ENCODE results near the gene CLIC1.

CLIC1 gene

DNA sequence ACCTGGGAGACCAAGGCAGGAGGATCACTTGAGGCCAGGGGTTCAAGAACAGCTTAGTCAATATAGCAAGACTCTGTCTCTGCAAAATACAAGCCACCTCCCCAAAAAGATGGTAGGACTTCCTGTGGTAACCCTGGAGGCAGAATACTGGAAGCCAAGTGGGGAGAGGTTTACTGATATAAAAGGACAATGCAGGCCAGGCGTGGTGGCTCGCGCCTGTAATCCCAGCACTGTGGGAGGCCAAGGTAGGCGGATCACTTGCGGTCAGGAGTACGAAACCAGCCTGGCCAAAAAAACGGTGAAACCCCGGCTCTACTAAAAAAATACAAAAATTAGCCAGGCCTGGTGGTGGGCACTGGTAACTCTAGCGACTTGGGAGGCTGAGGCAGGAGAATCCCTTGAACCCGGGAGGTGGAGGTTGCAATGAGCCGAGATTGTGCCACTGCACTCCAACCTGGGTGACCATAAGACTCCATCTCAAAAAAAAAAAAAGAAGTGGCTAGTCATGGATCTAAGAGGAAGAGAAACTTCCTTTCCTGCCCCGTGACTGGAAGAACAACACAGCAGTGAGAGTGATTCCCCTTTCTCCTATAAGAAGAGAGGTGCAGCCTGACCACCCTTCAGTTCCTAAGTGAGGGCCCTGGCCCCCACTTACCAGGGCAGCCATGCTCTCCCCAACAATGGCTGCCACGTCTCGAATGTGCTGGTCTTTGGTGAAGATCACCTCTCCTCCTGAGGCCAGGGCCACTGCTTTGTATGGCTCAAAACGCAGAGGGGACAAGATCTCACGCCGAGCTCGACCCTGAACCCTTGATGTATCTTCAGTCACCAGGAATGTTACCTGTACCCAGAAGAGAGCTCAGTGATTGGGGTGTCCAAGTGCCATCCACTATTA, 32.3 kb upstream of the CLIC1 start:
- no peak for DNase-seq

DNA sequence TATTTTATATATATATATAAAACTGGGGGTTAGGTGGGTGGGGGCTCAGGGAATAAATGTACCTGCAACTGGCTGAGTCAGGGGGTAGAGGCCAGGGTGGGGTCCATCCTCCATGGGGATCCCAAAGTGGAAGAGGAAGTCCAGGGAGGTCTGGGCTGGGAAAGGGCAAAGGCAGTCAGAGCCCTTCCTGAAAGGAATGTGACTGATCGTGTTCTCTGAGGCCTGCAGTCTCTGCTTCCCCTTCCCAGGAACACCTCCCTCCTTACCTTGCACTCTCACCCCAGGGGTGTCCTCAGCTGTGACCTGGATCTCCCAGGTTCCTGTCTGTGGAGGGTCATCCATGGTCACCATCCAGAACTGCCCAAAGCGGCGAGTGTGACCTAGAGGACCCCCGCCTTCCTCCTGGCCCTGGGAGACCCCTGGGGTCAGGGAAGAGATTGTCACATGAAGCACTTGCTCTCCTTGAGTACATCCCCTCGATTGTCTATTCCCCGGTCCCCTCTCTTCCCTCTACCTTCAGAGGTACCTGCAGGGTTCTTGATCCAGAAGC, 30.8 kb upstream of the CLIC1 start:
- no peak for DNase-seq

DNA sequence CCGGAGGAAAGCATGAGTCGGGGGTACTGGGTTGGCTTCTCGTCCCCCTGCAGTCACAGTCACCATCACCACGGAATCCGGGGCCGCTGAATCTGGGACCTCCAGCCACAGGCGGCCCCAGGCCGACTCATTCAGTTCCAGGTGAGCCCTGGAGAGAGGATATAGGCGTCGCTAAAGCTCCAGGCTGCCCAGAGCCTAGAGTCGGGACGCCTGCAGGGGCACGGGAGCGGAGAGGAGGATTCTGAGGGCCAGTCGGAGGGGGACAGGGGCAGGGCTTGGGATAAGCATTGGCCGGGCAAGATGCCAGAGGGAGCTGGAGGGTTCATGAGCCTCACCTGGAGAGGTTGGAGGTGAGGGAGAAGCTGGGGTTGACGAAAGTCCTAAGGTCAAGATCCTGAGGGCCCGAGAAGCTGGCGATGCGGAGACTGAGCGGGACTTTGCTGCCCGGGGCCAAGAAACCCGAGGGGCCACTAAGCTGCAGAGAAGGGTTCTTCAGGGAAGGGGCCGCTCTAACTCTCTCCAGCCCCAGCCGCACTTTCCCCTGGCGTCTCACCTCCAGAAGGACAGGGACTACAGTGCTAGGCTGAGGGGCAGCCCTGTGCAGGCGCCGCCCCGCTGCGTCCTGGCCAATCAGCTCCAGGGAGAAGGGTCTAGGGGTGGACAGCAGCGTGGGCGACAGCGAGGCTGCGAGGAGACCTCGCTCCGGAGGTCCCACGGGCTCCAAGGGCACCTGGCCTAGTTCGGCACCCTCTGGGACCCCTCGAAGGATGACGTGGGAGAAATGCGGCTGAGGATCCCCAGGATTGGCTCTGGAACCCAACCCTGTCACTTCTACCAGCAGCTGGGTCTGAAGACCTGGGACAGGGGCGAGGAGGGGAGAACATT, 29.8 kb upstream of the CLIC1 start:
- DNase-seq, result no peak

DNA sequence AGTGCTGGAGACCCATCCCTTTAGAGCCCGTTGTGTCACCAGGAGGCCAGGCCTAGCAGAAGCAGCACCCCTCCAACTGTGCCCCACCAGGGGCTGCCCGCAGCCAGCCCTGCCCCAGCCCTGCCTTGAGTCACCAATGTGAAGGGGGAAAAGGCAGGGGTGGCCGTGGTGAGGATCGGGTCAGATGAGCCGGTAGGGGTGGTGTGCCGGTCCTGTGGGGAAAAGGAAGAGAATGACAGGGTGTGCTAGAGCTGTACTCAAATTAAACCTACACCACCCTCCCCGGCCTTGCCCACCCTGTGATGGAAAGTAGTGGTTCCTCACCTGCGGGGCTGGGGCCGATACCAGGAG, 29.2 kb upstream of the CLIC1 start:
- DNase-seq, result no peak

DNA sequence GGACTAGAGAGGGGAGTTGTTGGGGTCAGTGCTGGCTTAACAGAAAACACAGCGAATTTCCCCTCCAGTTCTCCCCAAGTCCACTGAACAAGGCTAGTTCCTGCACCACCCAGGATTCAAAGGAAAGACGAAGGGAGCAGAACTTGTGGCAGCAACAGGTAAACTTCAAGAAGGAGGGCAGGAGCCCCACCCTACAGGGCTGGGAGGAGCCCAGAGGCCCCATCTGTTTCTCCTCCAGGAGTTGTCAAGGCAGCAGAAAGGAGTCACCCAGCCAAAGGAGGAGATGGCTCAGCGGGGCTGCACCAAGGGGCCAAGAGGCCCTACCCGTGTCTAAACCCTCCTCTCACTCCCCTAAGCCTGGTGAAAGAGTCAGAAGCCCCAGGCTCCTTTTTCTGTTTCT, 27.9 kb upstream of the CLIC1 start:
- DNase-seq, result no peak

DNA sequence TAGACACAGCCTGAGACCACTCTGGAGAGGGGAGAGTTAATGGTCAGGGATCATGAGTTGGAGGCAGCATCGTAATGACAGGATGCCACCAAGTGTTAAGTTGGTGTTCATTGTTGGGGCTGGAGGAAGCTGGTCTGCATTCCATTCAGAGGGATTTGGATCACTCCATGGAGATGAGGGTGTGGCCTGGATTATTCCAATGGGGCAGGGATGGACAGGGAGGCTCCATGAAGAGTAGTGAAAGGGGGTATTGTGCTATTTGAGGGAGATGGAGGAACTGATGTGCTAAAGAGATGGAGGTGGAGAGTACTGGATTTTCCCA, 27.2 kb upstream of the CLIC1 start:
- no peak for DNase-seq

DNA sequence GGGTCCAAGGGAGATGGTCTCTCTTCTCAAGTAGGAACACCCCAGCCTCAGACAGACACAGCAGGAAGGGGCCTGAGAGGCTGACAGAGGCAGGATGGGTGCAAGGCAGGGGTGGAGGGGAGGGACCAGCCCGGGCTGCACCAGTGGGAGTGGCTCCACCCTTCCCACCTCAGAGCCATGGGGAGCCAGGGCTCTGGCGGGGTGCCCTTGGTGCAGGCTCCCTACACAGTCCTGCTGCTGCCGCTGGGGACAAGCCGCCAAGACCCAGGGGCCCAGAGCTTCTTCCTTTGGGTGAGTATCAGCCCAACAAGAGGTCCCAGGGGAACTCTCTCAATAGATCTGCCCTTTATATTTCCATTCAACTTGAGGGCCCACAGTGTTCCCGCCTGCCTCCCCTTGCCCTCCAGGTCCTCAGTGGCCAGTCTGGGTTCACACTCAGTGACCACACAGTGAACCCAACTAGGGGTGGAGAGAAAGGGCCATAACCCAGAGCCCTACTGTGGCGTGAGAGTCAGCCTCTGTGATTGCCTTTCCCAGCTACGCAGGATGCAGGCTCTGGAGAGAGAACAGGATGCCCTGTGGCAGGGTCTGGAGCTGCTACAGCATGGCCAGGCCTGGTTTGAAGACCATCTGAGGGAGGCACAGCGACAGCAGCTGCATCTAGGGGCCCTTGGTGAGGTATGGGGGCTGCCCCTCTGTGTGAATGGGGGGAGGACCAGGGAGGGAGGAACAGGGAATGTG, 26.7 kb upstream of the CLIC1 start:
- DNase-seq, result no peak

DNA sequence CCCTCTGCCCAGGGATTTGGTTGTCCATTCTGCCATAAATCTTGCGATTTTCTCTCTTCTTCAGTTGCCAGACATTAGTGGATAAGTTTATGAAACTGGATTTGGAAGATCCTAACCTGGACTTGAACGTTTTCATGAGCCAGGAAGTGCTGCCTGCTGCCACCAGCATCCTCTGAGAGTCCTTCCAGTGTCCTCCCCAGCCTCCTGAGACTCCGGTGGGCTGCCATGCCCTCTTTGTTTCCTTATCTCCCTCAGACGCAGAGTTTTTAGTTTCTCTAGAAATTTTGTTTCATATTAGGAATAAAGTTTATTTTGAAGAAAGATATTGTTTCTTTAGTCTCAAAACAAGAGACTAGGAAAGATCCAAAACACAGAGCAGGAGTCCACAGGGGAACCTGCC, 26.0 kb upstream of the CLIC1 start, which contains the start of gene SAPCD1:
Gene SAPCD1 (plus strand): TSS at position 301 of the 400 bp plus-strand sequence. CDS start 399 bp downstream, outside the sequence.
- DNase-seq, result no peak

DNA sequence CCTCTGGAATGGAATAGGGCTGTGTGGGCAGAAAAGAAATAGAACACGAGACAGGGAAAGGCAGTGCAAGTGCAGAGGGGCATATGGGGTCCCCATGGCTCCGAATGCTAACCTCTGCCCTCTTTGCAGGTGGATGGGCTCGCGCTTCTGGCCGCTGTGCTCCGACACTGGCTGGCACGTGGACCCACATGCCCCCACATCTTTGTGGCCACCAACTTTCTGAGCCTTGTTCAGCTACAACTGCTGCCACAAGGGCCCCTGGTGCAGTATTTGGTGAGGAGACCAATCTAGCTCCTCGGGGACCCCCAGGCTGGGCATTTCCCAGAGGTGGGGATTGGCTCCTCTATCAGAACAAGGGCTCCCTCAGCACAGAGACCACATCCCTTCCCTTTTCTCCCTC, 25.0 kb upstream of the CLIC1 start:
- no peak for DNase-seq

DNA sequence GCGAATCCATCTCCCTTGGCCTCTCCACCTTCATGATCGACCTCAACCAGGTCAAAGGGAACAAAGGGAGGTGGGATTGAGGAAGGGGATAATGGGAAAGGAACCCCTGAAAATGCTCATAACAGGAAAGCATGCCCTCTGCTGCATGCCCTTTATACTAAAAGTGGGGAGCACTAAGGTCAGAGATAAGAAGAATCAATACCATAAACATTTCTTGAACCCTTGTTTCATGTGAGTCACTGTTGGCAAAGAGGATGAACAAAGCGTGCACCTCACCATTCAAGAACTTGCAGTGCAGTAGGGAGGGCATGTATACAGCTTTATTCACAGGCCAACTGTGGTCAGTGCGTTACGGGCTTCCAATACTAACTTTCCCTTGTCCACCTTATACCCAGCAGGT, 24.5 kb upstream of the CLIC1 start:
- DNase-seq, result no peak

DNA sequence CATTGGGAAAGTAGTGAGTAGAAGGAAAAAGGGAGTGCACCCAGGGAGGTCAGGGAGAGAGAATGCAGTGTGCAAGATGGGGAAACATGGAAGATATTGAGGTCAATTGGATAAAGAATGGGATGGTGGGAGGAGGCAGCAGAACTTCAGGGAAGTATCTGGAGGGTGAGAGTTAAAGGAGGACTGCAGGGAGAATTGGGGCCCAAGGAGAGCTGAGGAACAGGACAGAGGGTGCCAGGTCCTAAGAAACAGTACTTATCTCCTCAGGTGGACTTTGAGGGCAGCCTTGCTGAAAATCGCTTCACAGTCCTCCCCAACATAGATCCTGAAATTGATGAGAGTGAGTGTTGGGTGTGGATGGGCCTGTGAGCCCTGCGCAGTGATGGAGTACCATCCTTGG, 22.0 kb upstream of the CLIC1 start:
- no peak for DNase-seq

DNA sequence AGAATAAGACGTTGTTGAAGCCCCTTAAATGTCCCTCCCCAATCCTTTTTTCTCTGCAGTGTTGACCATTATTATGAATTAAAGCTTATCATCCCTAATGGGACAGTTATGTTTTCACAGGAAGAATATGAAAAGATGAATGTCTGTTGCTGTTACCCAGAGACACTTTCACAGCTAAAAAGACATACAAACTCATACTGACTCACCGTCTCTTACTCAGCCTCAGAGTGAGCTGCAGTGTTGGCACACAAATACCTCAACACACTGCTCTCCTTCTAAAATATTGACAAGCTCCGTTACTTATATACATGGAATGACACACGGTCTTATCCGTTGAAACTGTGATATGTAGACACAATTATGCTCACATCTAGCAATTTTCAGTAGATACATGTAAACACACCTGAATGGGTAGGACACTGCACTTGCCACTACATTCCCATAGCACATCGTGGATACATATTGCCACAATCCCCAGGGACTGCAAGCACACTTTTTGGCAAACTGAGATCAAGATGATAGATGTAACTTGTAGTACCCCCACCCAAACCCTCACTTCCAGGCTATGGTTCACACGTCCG, 16.5 kb upstream of the CLIC1 start:
- no peak for DNase-seq

DNA sequence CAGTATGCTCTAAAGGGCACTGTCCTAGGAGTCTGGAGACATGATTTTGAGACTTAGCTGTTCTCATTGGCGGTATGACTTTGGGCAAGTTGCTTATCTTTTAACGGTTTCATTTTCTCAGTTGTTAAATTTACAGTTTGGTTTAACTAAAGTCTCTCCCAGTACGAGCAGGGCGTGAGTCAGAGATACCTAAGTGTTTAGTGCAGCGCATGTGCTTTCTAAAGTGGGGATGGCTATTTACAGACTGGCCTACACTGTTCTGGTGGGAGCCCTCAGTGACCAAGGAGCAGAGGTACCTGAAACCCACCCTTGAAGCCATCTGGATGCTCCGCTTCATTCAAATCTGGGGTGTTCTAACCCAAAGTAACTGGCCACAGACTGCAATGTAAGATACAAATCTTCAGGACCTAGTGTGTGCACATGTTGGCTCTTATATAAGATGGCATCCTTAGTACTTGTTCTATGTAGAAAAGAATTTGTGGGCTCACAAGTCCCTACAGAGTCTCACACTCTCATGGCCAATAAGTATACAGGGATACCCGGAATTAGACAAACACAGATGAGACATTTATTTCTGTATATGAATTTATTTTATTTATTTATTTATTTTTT, 14.2 kb upstream of the CLIC1 start:
- no peak for DNase-seq

DNA sequence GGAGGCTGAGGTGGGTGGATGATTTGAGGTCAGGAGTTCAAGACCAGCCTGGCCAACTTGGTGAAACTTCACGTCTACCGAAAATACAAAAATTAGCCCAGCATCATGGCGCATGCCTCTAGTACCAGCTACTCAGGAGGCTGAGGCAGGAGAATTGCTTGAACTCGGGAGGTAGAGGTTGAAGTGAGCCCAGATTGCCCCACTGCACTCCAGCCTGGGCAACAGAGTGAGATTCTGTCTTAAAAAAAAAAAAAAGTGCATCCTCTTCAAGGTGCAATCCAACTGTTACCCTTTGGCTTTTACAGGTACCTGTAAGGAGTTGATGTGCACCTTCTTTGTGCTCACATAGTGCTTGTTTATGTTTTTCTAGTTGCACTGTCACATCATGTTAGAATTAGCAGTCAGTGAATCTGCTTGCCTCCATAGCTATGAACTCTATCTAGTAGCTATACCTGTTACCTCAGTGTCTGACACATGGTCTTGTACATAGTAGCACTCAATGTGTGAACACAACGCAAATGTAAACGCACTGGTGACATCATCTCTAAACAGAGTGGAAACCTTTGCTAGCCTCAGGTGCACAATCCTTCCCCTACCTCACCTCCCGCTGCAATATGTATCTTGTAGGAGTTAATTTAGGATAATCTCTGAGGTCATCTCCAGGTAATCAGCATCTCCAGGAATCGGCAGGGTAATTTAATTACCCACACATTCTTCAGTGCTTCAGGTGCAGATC, 13.1 kb upstream of the CLIC1 start:
- no peak for DNase-seq

DNA sequence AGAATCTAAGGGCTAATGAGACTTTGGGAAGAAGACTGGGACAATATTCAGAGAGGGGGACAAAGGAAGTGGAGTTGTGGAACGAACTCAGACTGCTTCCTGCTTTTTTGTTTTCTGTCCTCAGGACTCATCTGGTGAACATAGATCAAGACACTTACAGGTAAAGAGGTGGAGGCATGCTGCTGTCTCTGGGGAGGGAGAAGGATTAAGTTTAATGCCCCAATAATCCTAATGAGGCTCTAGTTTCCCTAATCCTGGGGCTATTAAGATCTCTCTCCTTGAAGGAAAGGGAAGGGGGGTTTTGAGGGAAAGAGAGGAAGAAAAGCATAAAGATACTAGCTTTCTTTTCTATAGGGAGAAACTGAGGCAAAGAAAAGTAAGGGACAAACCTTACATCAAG, 8.1 kb upstream of the CLIC1 start:
- DNase-seq, result no peak

DNA sequence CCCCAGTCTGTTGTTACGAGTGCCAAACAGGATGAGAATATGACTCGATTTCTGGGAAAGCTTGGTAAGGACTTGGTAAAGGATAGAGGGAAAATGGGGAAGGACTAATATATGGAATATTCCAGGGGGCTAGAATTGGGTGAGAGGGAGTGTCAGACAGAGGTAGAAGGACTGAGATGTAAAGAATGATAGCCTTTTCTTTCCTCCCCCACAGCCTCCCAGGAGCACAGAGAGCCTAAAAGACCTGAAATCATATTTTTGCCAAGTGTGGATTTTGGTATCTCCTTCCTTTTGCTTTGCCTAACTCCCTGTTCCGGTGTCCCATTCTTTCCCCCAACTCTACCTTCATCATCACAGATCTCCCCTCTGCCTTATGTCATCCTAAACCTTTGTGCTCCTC, 6.6 kb upstream of the CLIC1 start:
- DNase-seq, result no peak

DNA sequence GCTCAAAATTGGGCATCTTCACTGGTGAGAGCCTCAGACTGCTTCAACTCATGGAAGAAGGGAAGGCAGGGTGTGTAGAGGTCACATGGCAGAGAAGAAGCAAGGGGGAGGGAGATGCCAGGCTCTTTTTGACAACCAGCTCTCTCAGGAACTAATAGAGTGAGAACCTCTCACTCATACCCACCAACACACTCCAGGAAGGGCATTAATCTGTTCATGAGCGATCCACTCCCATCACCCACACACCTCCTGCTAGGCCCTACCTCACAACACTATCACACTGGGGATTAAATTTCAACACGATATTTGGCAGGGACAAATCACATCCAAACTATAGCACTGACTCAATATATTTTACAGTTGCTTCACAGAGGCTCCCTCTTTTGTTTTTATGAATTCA, 5.5 kb upstream of the CLIC1 start:
- no peak for DNase-seq

DNA sequence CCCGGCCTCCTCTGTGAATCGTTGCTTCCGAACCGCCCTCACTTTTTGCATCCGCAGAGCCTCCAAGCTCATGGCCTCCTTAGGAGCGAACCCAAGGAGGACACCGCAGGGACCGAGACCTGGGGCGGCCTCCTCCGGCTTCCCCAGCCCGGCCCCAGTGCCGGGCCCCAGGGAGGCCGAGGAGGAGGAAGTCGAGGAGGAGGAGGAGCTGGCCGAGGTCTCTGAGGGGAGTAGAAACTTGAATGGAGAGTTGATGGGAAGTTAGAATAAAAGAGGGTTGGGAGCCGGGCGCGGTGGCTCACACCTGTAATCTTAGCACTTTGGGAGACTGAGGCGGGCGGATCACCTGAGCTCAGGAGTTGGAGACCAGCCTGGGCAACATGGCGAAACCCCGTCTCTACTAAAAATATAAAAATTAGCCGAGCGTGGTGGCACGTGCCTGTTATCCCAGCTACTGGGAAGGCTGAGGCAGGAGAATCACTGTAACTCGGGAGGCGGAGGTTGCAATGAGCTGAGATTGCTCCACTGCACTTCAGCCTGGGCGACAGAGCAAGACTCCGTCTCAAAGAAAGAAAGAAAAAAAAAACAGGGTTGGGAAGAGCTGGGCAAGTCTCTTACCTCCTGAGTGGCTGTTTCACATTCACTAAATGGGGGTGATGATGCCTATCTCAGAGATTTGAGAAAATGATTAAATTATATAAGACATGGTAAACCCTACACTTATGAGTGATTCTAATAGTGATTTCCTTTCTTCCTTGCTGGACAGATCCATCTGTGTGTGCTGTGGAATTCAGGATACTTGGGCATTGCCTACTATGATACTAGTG, 4.3 kb upstream of the CLIC1 start:
- no peak for DNase-seq

DNA sequence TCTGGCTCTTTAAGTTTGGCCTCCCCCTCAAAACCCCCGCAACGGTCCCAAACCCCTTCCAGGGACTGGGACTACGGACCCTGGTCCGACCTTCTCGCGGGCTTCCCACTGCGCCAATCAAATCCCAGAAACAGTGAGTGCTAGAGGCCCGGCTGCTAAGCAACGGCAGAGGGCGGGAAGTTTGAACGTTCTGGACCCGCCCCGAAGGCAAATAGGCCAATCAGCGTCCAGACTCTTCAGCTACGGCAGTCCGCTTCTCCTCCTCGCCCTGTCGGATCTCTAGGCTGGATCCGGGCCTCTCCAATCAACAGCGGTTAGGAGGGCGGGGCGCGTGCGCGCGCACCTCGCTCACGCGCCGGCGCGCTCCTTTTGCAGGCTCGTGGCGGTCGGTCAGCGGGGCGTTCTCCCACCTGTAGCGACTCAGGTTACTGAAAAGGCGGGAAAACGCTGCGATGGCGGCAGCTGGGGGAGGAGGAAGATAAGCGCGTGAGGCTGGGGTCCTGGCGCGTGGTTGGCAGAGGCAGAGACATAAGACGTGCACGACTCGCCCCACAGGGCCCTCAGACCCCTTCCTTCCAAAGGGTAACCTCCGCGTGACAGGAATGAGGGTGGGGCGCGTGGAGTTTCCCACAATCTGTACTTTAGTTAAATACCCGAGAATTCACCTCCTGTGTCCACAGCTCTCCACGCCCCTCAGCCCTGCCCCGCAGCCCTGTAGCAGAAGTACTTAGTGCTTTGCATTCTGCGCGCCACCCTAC, 3.5 kb upstream of the CLIC1 start, which contains the start of gene MSH5:
Gene MSH5 (plus strand): TSS at position 367 of the 758 bp plus-strand sequence. CDS start 462 bp downstream, outside the sequence.
- peak; percentile 78 to 90 (median 87) for DNase-seq

Measured in activated naive CD4-positive, alpha-beta T cell (primary cell).